ENCODE data around the gene RTP1. TPM values are rescaled to one million over a fixed set of nuclear protein-coding genes. Genes with fewer than 3 reads are reported as not detected.

The RTP1 gene
- polyA plus RNA-seq, 1 experiment = not detected

DNA sequence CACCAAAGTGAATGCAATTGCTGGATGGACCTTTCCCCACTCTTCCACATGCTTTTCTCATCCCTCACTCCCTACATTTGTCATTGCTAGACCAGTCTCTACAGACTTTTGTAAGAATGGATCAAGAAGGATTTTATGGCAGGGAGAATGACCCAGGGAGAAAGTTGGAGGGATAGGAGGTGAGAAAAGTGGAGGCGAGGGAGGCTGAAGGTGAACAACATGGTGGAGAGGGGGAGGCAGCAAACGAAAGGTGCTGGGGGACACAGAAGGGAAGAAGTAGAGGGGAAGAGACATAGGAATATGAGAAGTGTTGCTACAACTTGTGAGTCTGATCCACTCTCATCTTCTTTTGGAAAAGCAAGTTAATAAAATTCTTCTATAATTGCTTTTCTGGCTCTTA, 24.4 kb upstream of the RTP1 start:
- DNase-seq (ENCODE audit: low read depth) = no peak
- TF ChIP-seq CTCF (IDR thresholded peaks at IDR 0.05; ENCODE audit: insufficient read depth, low read depth, low read length) = no peak
- ChIA-PET CTCF (no interaction called here), POLR2A (no interaction called here)
- Histone ChIP-seq H3K27me3 (ENCODE audit: control insufficient read depth, insufficient read depth, low read length) (no peaks in the 10 kb centered on the region), H3K36me3 (ENCODE audit: control insufficient read depth, insufficient read depth, low read length) (no peaks in the 10 kb centered on the region), H3K4me3 (ENCODE audit: low read depth, low read length) (no peak overlapping the region)

DNA sequence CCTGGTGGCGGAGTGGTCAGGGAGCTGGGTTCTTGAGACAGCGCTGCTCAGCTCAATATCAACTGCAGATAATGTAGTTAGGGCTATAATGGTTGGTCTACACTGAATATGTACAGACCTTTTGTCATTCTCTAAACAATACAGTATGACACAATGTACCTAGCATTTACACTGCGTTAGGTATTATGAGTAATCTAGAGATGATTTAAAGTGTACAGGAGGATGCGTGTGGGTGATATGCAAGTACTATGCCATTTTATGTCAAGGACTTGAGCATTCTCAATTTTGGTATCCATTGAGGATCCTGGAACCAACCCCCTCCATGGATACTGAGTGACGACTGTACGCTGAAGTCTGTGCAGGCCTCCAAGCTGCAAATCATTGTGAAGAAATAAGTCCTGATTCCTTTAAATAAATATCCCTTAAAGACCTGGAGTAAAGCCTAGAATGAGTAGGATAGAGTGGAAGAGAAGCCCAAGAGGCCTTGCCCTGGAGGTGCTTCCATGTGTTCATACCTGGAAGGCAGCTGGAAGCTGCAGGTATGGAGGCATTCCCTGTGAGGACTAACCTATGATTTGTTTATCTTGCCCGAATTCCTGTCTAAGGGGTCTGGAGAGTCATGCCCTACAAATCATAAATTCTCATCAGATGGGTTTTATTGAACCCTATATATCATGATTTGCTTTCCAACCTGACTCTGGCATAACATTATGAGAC, 15.7 kb upstream of the RTP1 start:
- TF ChIP-seq CTCF (IDR thresholded peaks at IDR 0.05; ENCODE audit: insufficient read depth, low read depth, low read length) = no peak
- Histone ChIP-seq H3K27me3 (ENCODE audit: control insufficient read depth, insufficient read depth, low read length) (no peaks in the 10 kb centered on the region), H3K4me3 (ENCODE audit: low read depth, low read length) (no peak overlapping the region), H3K36me3 (ENCODE audit: control insufficient read depth, insufficient read depth, low read length) (no peaks in the 10 kb centered on the region)
- POLR2A ChIA-PET = no interaction called here
- DNase-seq (ENCODE audit: low read depth) = no peak
- CTCF ChIA-PET = interaction anchor here (1.2 kb wide), 1 partner anchor 42 kb away, joined by 3 read pairs; the partner anchor contains the start of gene RPL39L

DNA sequence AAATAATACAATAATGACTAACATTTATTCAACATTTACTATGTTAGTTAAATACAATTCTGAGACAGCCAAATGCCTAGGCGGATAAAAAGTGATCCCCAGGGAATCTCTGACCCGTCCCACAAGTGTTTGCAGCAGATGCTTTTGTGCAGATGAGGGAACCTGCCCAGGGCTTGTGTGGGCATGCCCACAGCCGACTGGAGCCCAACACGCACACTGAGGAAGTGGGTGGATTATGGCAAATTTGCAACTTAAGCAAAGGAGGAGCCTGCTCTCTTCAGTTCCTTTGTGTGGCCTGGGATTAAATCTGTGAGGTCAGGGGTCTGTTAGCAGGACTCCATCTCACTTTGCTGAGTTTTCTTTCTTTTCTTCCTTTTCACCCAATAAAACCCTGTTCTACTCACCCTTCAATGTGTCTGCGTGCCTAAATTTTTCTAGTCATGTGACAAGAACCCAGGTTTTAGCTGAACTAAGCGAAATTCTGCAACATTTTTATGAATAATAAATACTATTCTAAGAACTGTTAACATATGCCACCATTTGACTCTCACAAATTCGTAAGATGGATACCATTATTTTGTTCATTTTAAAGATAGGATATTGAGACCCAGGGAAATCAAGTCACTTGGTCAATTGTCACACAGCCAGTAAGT, 13.9 kb upstream of the RTP1 start:
- H3K4me3 ChIP-seq (ENCODE audit: low read depth, low read length) = no peak overlapping the region
- POLR2A ChIA-PET = interaction anchor here (0.6 to 0.7 kb wide), 2 partner anchors 10 to 17 kb away, joined by 9 to 10 read pairs; no protein-coding TSS in a partner anchor
- H3K27me3 ChIP-seq (ENCODE audit: control insufficient read depth, insufficient read depth, low read length) = no peaks in the 10 kb centered on the region
- CTCF ChIA-PET = interaction anchor here (1.0 to 1.5 kb wide), 3 partner anchors 14 to 70 kb away, joined by 3 to 4 read pairs (median 3); partner anchors contain the start of genes RPL39L and RTP1
- DNase-seq (ENCODE audit: low read depth) = no peak
- no peaks in the 10 kb centered on the region for H3K36me3 ChIP-seq (ENCODE audit: control insufficient read depth, insufficient read depth, low read length)
- TF ChIP-seq CTCF (IDR thresholded peaks at IDR 0.05; ENCODE audit: insufficient read depth, low read depth, low read length) = no peak

GRCh38 chr3:187183903-187184302, 13.4 kb upstream of the RTP1 start:
- no peak for DNase-seq (ENCODE audit: low read depth)
- no peak for TF ChIP-seq CTCF (IDR thresholded peaks at IDR 0.05; ENCODE audit: insufficient read depth, low read depth, low read length)
- CTCF ChIA-PET = interaction anchor here (1.0 to 1.5 kb wide), 3 partner anchors 13 to 71 kb away, joined by 3 to 4 read pairs (median 3); partner anchors contain the start of genes RPL39L and RTP1
- H3K36me3 ChIP-seq (ENCODE audit: control insufficient read depth, insufficient read depth, low read length) = no peaks in the 10 kb centered on the region
- H3K4me3 ChIP-seq (ENCODE audit: low read depth, low read length) = no peak overlapping the region
- no peaks in the 10 kb centered on the region for H3K27me3 ChIP-seq (ENCODE audit: control insufficient read depth, insufficient read depth, low read length)
- POLR2A ChIA-PET = interaction anchor here (0.7 kb wide), 1 partner anchor 10 kb away, joined by 9 read pairs; no protein-coding TSS in a partner anchor

GRCh38 chr3:187185759-187186158, 11.5 kb upstream of the RTP1 start:
- no peak for TF ChIP-seq CTCF (IDR thresholded peaks at IDR 0.05; ENCODE audit: insufficient read depth, low read depth, low read length)
- Histone ChIP-seq H3K4me3 (ENCODE audit: low read depth, low read length) (no peak overlapping the region), H3K36me3 (ENCODE audit: control insufficient read depth, insufficient read depth, low read length) (no peaks in the 10 kb centered on the region), H3K27me3 (ENCODE audit: control insufficient read depth, insufficient read depth, low read length) (no peaks in the 10 kb centered on the region)
- ChIA-PET POLR2A (no interaction called here), CTCF (no interaction called here)
- DNase-seq (ENCODE audit: low read depth) = no peak
